Endodermal cell (in vitro differentiated cells): ENCODE results near the gene PTPRO. TPM values are rescaled to one million over a fixed set of nuclear protein-coding genes. Genes with fewer than 3 reads are reported as not detected.

Source experiments
- DNase-seq: peaks from one replicate; pipeline ENCODE4 v3.0.0-alpha.2; 2017
- H3K27ac ChIP-seq: 2 replicates; pipeline ENCODE4 v1.5.1; 2013; ENCODE audit warnings: mild to moderate bottlenecking, low read depth, low read length, moderate library complexity
- H3K27me3 ChIP-seq: 2 replicates; pipeline ENCODE4 v1.6.1; 2013; ENCODE audit warnings: mild to moderate bottlenecking, low read length, moderate library complexity; ENCODE audit not compliant: insufficient read depth, control insufficient read depth, poor library complexity, severe bottlenecking
- H3K36me3 ChIP-seq: 2 replicates; pipeline ENCODE4 v1.7.0; 2013; ENCODE audit warnings: mild to moderate bottlenecking, low read length, moderate library complexity; ENCODE audit not compliant: control insufficient read depth, insufficient read depth
- H3K4me1 ChIP-seq: one replicate; pipeline ENCODE4 v1.7.0; 2013; ENCODE audit warnings: low read length; ENCODE audit not compliant: control insufficient read depth, insufficient read depth
- H3K4me3 ChIP-seq: 2 replicates; pipeline ENCODE4 v1.5.1; 2013; ENCODE audit warnings: mild to moderate bottlenecking, low read length, moderate library complexity
- H3K9ac ChIP-seq: 2 replicates; pipeline ENCODE4 v1.6.1; 2013; ENCODE audit warnings: mild to moderate bottlenecking, low read length, moderate library complexity; ENCODE audit not compliant: poor library complexity, severe bottlenecking; ENCODE audit errors: extremely low read depth
- H3K9me3 ChIP-seq: 2 replicates; pipeline ENCODE4 v1.6.1; 2013; ENCODE audit warnings: mild to moderate bottlenecking, low read length, moderate library complexity; ENCODE audit not compliant: control insufficient read depth
- H3K27ac Mint-ChIP-seq: 2 replicates; pipeline ENCODE4 v1.8.0; 2020; ENCODE audit warnings: mixed read lengths
- H3K27me3 Mint-ChIP-seq: 2 replicates; pipeline ENCODE4 v1.8.0; 2021; ENCODE audit warnings: mild to moderate bottlenecking, mixed read lengths; ENCODE audit not compliant: insufficient read depth
- H3K36me3 Mint-ChIP-seq: 2 replicates; pipeline ENCODE4 v1.8.0; 2020; ENCODE audit warnings: low read depth, mixed read lengths
- H3K4me1 Mint-ChIP-seq: 2 replicates; pipeline ENCODE4 v1.8.0; 2020; ENCODE audit warnings: mixed read lengths
- H3K4me3 Mint-ChIP-seq: 2 replicates; pipeline ENCODE4 v1.8.0; 2020; ENCODE audit warnings: mild to moderate bottlenecking, moderate library complexity, mixed read lengths
- H3K9me3 Mint-ChIP-seq: 2 replicates; pipeline ENCODE4 v1.8.0; 2020; ENCODE audit warnings: mild to moderate bottlenecking, mixed read lengths
- CTCF ChIP-seq: fragments of 200-600 bp; sonication (generic); conservative IDR thresholded peaks from 2 replicates; pipeline ENCODE4 v1.5.0; 2021; ENCODE audit warnings: antibody characterized with exemption, mild to moderate bottlenecking
- WGBS, 2 experiments: methylation state at CpG; one replicate each; pipeline versions ENCODE4 v1.1.5 to v1.1.7; 2013; ENCODE audit warnings: missing lambda C conversion rate in 2 of 2, mixed read lengths in 1 of 2; ENCODE audit not compliant: insufficient coverage in 1 of 2, insufficient read length in 1 of 2; 5-methylcytosine and 5-hydroxymethylcytosine counted together
- total RNA-seq, 2 donors: library from RNA; stranded (reverse); fragmentation: NEBNext Ultra II Directional in 1 of 2; extraction: Animal tissue kit (Norgen Biotek cat#: 25700) in 1 of 2; gene quantifications; 2 replicates in 1 of 2; 3 replicates in 1 of 2; pipeline ENCODE4 v1.2.1, GENCODE V29; 2021

Gene PTPRO
- total RNA-seq, 2 donors from 2014 or later: 0.31 TPM; not detected in 1

GRCh38 chr12:15472036-15472435 lies 149.7 kb downstream of the PTPRO start:
- no peak for TF ChIP-seq CTCF
- Mint-ChIP-seq H3K4me3 (no peak overlapping the region), H3K9me3 (no peaks in the 10 kb centered on the region), H3K4me1 (no peaks in the 10 kb centered on the region), H3K27me3 (peaks cover 64% of the 10 kb centered on the region), H3K36me3 (no peaks in the 10 kb centered on the region), H3K27ac (no peak overlapping the region)
- Histone ChIP-seq H3K27ac (no peak overlapping the region), H3K27me3 (peaks cover 77% of the 10 kb centered on the region), H3K9me3 (no peaks in the 10 kb centered on the region), H3K4me1 (no peaks in the 10 kb centered on the region), H3K9ac (no peak overlapping the region), H3K36me3 (no peaks in the 10 kb centered on the region), H3K4me3 (no peak overlapping the region)
- 58 to 66% methylated on average over 2 of the region's 2 CpGs for WGBS, 2 experiments
- no peak for DNase-seq

- no peaks in the 10 kb centered on the region for H3K4me1 ChIP-seq
- H3K27me3 ChIP-seq: peaks cover 50% of the 10 kb centered on the region
- Mint-ChIP-seq H3K4me1 (no peaks in the 10 kb centered on the region), H3K9me3 (no peaks in the 10 kb centered on the region), H3K4me3 (no peak overlapping the region), H3K36me3 (no peaks in the 10 kb centered on the region), H3K27ac (no peak overlapping the region), H3K27me3 (peaks cover 38% of the 10 kb centered on the region)
- WGBS, 2 experiments: 93% methylated on average over 5 to 6 of the region's 6 CpGs
- TF ChIP-seq CTCF: no peak
- no peak overlapping the region for H3K4me3 ChIP-seq
- H3K27ac ChIP-seq: no peak overlapping the region
- DNase-seq: no peak
- no peaks in the 10 kb centered on the region for H3K36me3 ChIP-seq
- no peaks in the 10 kb centered on the region for H3K9me3 ChIP-seq
- no peak overlapping the region for H3K9ac ChIP-seq
Measured at GRCh38 chr12:15474766-15475165, 152.5 kb downstream of the PTPRO start.

DNA sequence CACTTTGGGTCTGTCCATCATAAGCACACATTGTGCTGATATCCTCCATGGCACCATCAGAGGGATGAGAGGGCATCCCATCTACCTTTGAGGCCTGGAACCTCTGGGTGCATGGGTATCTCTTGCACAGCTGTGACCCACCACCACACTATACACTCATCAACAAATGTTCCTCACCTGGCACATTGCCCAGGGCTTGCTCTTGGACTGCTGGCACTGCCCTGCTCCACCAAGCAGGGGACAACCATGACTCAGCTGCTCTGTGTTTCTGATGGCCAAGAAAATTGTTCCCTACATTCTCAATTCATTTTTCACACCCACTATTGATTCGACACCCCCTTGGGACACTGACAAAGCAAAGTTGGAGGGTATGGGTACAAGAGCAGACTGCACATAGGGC lies 155.5 kb downstream of the PTPRO start:
- Histone ChIP-seq H3K4me3 (no peak overlapping the region), H3K4me1 (no peaks in the 10 kb centered on the region), H3K27me3 (peaks cover 20% of the 10 kb centered on the region), H3K9ac (no peak overlapping the region), H3K9me3 (no peaks in the 10 kb centered on the region), H3K27ac (no peak overlapping the region), H3K36me3 (no peaks in the 10 kb centered on the region)
- H3K4me3 Mint-ChIP-seq: no peak overlapping the region
- H3K4me1 Mint-ChIP-seq: no peaks in the 10 kb centered on the region
- H3K9me3 Mint-ChIP-seq: no peaks in the 10 kb centered on the region
- H3K27me3 Mint-ChIP-seq: peaks cover 10% of the 10 kb centered on the region
- no peaks in the 10 kb centered on the region for H3K36me3 Mint-ChIP-seq
- H3K27ac Mint-ChIP-seq: no peak overlapping the region
- 80% methylated on average over 1 of the region's 1 CpG; no CpG with 5 or more reads in 1 of the 2 experiments for WGBS, 2 experiments
- no peak for TF ChIP-seq CTCF
- DNase-seq: no peak
